GM23338 (cell line): ENCODE results near the gene SLC6A5. TPM values are rescaled to one million over a fixed set of nuclear protein-coding genes. Genes with fewer than 3 reads are reported as not detected.

Experiments
- ATAC-seq: fragments of 200-7000 bp; cut with Tn5 transposase; 3 replicates; pipeline ENCODE4 v1.9.1; 2020
- DNase-seq: peaks from one replicate; pipeline ENCODE4 v3.0.0-alpha.2; 2015; ENCODE audit warnings: low spot score
- H2AFZ ChIP-seq: fragments of 200-600 bp; sonication (generic); 2 replicates; pipeline ENCODE4 v1.8.0; 2016; ENCODE audit warnings: antibody characterized with exemption, mild to moderate bottlenecking, moderate library complexity
- H3F3A ChIP-seq: fragments of 200-600 bp; sonication (generic); replicated peaks from 2 replicates; pipeline ENCODE4 v1.8.0; 2017; ENCODE audit warnings: antibody characterized with exemption, mixed run types, low read depth
- H3K27ac ChIP-seq: fragments of 200-600 bp; sonication (generic); 2 replicates; pipeline ENCODE4 v1.6.1; 2016; ENCODE audit warnings: low read depth
- H3K27me3 ChIP-seq: fragments of 200-600 bp; sonication (generic); 2 replicates; pipeline ENCODE4 v1.8.0; 2016; ENCODE audit warnings: mild to moderate bottlenecking, mixed run types, moderate library complexity; ENCODE audit not compliant: insufficient read depth
- H3K36me3 ChIP-seq: fragments of 200-600 bp; sonication (generic); 2 replicates; pipeline ENCODE4 v1.8.0; 2016; ENCODE audit warnings: mild to moderate bottlenecking; ENCODE audit not compliant: insufficient read depth
- H3K4me1 ChIP-seq: fragments of 200-600 bp; sonication (generic); 2 replicates; pipeline ENCODE4 v1.8.0; 2016; ENCODE audit warnings: mild to moderate bottlenecking, moderate library complexity; ENCODE audit not compliant: insufficient read depth
- H3K4me2 ChIP-seq: fragments of 200-600 bp; sonication (generic); 2 replicates; pipeline ENCODE4 v1.7.1; 2017; ENCODE audit warnings: mixed run types
- H3K4me3 ChIP-seq: fragments of 200-600 bp; sonication (generic); 2 replicates; pipeline ENCODE4 v1.6.1; 2016; ENCODE audit warnings: mixed run types
- H3K79me2 ChIP-seq: fragments of 200-600 bp; sonication (generic); replicated peaks from 2 replicates; pipeline ENCODE4 v1.8.0; 2017; ENCODE audit warnings: mild to moderate bottlenecking; ENCODE audit not compliant: insufficient read depth
- H3K9me2 ChIP-seq: fragments of 200-600 bp; sonication (generic); 2 replicates; pipeline ENCODE4 v1.8.0; 2017; ENCODE audit not compliant: insufficient read depth
- H4K20me1 ChIP-seq: fragments of 200-600 bp; sonication (generic); replicated peaks from 2 replicates; pipeline ENCODE4 v1.8.0; 2017; ENCODE audit warnings: mild to moderate bottlenecking; ENCODE audit not compliant: insufficient read depth
- H3K27ac Mint-ChIP-seq: 2 replicates; pipeline ENCODE4 v1.8.0; 2020; ENCODE audit warnings: inconsistent platforms, mild to moderate bottlenecking, moderate library complexity, mixed read lengths
- H3K27me3 Mint-ChIP-seq: 3 replicates; pipeline ENCODE4 v1.8.0; 2022; ENCODE audit warnings: low read depth, mild to moderate bottlenecking, moderate library complexity, mixed read lengths, inconsistent platforms; ENCODE audit not compliant: insufficient read depth, poor library complexity
- H3K36me3 Mint-ChIP-seq: 3 replicates; pipeline ENCODE4 v1.8.0; 2021; ENCODE audit warnings: low read depth, mild to moderate bottlenecking, inconsistent platforms, moderate library complexity, mixed read lengths
- H3K4me1 Mint-ChIP-seq: 3 replicates; pipeline ENCODE4 v1.8.0; 2020; ENCODE audit warnings: mild to moderate bottlenecking, inconsistent platforms, mixed read lengths
- H3K4me3 Mint-ChIP-seq: 3 replicates; pipeline ENCODE4 v1.8.0; 2021; ENCODE audit warnings: moderate library complexity, mild to moderate bottlenecking, inconsistent platforms, mixed read lengths
- H3K9me3 Mint-ChIP-seq: 3 replicates; pipeline ENCODE4 v1.8.0; 2020; ENCODE audit warnings: moderate library complexity, mild to moderate bottlenecking, inconsistent platforms, mixed read lengths
- CREB1 ChIP-seq: fragments of 250-450 bp; sonication (Bioruptor Pico); IDR thresholded peaks from 2 replicates; pipeline ENCODE4 v1.5.0; 2020; ENCODE audit warnings: low read depth, mild to moderate bottlenecking, moderate library complexity
- CTCF ChIP-seq, 2 experiments: fragments of 200-600 bp in 1 of 2; sonication (generic) in 1 of 2; conservative IDR thresholded peaks; 2 replicates each; pipeline versions ENCODE4 v1.5.1 to v1.6.1; 2016 to 2017; ENCODE audit warnings: antibody characterized with exemption in 2 of 2, low read depth in 2 of 2, mild to moderate bottlenecking in 2 of 2, moderate library complexity in 1 of 2
- ETS1 ChIP-seq: IDR thresholded peaks from 2 replicates; pipeline ENCODE4 v1.6.1; 2016; ENCODE audit warnings: antibody characterized with exemption
- EZH2 ChIP-seq: fragments of 200-600 bp; sonication (generic); IDR thresholded peaks from one replicate; pipeline ENCODE4 v1.8.0; 2017; ENCODE audit warnings: antibody characterized with exemption, mild to moderate bottlenecking, low read depth; ENCODE audit not compliant: unreplicated experiment
- EZH2phosphoT487 ChIP-seq: fragments of 200-600 bp; sonication (generic); IDR thresholded peaks from one replicate; pipeline ENCODE4 v1.8.1; 2018; ENCODE audit warnings: antibody characterized with exemption; ENCODE audit not compliant: unreplicated experiment
- JUNB ChIP-seq: IDR thresholded peaks from one replicate; pipeline ENCODE4 v1.6.1; 2016; ENCODE audit warnings: antibody characterized with exemption; ENCODE audit not compliant: unreplicated experiment
- NANOG ChIP-seq: IDR thresholded peaks from 2 replicates; pipeline ENCODE4 v1.6.1; 2016; ENCODE audit warnings: antibody characterized with exemption, borderline replicate concordance
- POLR2AphosphoS5 ChIP-seq: IDR thresholded peaks from 2 replicates; pipeline ENCODE4 v1.6.1; 2016; ENCODE audit warnings: antibody characterized with exemption, low read depth
- REST ChIP-seq: IDR thresholded peaks from one replicate; pipeline ENCODE4 v1.6.1; 2018; ENCODE audit warnings: antibody characterized with exemption; ENCODE audit not compliant: unreplicated experiment
- STAT1 ChIP-seq: IDR thresholded peaks from one replicate; pipeline ENCODE4 v1.6.1; 2016; ENCODE audit warnings: antibody characterized with exemption; ENCODE audit not compliant: unreplicated experiment
- ZNF114 ChIP-seq: fragments of 250-450 bp; sonication (Bioruptor Pico); IDR thresholded peaks from 2 replicates; pipeline ENCODE4 v1.5.0; 2020; ENCODE audit warnings: mild to moderate bottlenecking, moderate library complexity
- ZNF331 ChIP-seq: fragments of 250-450 bp; sonication (Bioruptor Pico); IDR thresholded peaks from 2 replicates; pipeline ENCODE4 v1.5.0; 2020; ENCODE audit warnings: low read depth, mild to moderate bottlenecking, moderate library complexity
- ZNF462 ChIP-seq: fragments of 250-450 bp; sonication (Bioruptor Pico); IDR thresholded peaks from 2 replicates; pipeline ENCODE4 v1.5.0; 2020; ENCODE audit warnings: mild to moderate bottlenecking, moderate library complexity
- polyA plus RNA-seq: library from polyadenylated mRNA; unstranded; fragments of >200 nt; fragmentation: Nextera tagmentation; extraction: Ambion mirVana; gene quantifications from 2 replicates; pipeline ENCODE4 v1.2.1, GENCODE V29; 2016
- total RNA-seq: library from RNA; depleted of rRNA; stranded (reverse); fragments of >200 nt; shearing (Covaris generic); gene quantifications from 2 replicates; pipeline ENCODE4 v1.2.3, GENCODE V29; 2014

The SLC6A5 gene
- total and polyA plus RNA-seq, 2 experiments from 2014 or later, result not detected

- no peak for ATAC-seq
- H3K4me3 ChIP-seq, result no peak overlapping the region
- H3K27me3 ChIP-seq, result peaks cover 51% of the 10 kb centered on the region
- 0 out of 2 replicates have a peak, but pooled peaks cover 2% of the 10 kb centered on the region for H3F3A ChIP-seq
- Mint-ChIP-seq H3K36me3 (no peaks in the 10 kb centered on the region), H3K4me3 (no peak overlapping the region), H3K27ac (no peak overlapping the region), H3K27me3 (peaks cover 35% of the 10 kb centered on the region), H3K4me1 (peaks cover 18% of the 10 kb centered on the region; the same call in 2 of the 3 replicates), H3K9me3 (no peaks in the 10 kb centered on the region)
- peaks cover 7% of the 10 kb centered on the region for H3K4me1 ChIP-seq
- 0 out of 2 replicates have a peak, but pooled peaks cover 2% of the 10 kb centered on the region for H4K20me1 ChIP-seq
- H3K4me2 ChIP-seq, result no peak overlapping the region
- H3K27ac ChIP-seq, result no peak overlapping the region
- TF ChIP-seq REST (no peak), ZNF331 (CRISPR knock-in tag) (no peak), NANOG (no peak), EZH2phosphoT487 (no peak), ZNF462 (CRISPR knock-in tag) (no peak), POLR2AphosphoS5 (no peak), STAT1 (no peak), EZH2 (no peak), CTCF (conservative IDR thresholded peaks at IDR 0.05; ENCODE audit: low read depth in 2 of 2) (no peak), CREB1 (no peak), ZNF114 (CRISPR knock-in tag) (no peak), JUNB (no peak), ETS1 (no peak)
- no peak overlapping the region for H2AFZ ChIP-seq
- H3K9me2 ChIP-seq, result no peaks in the 10 kb centered on the region
- DNase-seq, result no peak
- H3K36me3 ChIP-seq, result no peaks in the 10 kb centered on the region
- H3K79me2 ChIP-seq, result no peaks in the 10 kb centered on the region
Observed at GRCh38 chr11:20605602-20606091, 6.2 kb downstream of the SLC6A5 start.
